T-helper 1 cell treated with Interleukin-12 subunit alpha and Interleukin-12 subunit beta and Interleukin-4 antibody, amounts not matched to agents 30 ng/mL and 1 ng/mL, for 36 hours (primary cell): ENCODE data around the gene ENOX1. TPM values are rescaled to one million over a fixed set of nuclear protein-coding genes. Genes with fewer than 3 reads are reported as not detected.

Experiments used
- intact Hi-C: fragments of 100-400 bp; cut with micrococcal nuclease; formaldehyde crosslinking; loops from one replicate; pipeline ENCODE4 v1.15.1; 2024
- total RNA-seq: library from RNA; stranded (reverse); gene quantifications from 2 replicates; pipeline ENCODE4 v1.2.3, GENCODE V29; 2022

ENOX1 gene
- total RNA-seq, 1 donor from 2014 or later = 0.20 TPM

DNA sequence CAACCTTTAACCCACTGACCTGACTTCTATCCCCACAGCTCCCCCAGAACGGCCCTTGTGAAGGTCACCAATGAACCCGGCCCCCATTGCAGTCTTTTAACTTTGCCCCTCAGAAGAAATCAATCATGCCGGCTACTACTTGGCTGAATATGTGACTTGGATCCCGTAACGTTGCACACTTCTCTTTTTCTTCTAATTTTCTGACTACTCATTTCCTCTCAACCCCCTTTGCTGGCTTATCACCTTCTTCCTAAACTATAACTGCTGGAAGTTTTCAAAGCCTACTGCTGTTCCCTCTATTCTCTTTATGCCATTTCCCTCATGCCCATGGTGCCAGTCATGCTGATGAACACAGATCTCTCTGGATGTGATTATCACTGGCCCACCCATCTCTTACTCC, 395.7 kb downstream of the ENOX1 start:
- intact Hi-C loops = no loop called here

- intact Hi-C loops = no loop called here
These were observed 396.2 kb downstream of the ENOX1 start for GRCh38 chr13:43390619-43391018.

GRCh38 chr13:43389983-43390382, 396.8 kb downstream of the ENOX1 start:
- intact Hi-C loops = no loop called here

DNA sequence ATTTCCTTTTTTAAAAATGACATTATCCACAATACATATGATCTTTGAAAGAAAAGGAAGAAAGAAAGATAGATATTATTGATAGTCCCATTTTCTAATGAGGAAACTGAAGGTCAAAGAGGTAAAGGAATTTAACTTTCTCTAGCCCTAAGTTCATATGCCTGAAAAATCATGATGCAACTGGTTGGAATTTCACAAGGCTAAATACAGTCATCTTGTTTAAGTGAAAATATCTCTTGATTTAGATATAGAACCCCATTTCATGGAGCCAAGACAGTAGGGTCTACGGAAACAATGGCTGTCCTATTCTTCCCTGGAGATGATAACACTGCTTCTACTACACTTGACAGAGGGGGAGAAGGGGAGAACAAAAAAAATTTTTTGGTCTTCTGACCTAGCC, 397.2 kb downstream of the ENOX1 start:
- intact Hi-C loops = no loop called here

- intact Hi-C loops = no loop called here
These were observed 398.3 kb downstream of the ENOX1 start for GRCh38 chr13:43388282-43389034.

DNA sequence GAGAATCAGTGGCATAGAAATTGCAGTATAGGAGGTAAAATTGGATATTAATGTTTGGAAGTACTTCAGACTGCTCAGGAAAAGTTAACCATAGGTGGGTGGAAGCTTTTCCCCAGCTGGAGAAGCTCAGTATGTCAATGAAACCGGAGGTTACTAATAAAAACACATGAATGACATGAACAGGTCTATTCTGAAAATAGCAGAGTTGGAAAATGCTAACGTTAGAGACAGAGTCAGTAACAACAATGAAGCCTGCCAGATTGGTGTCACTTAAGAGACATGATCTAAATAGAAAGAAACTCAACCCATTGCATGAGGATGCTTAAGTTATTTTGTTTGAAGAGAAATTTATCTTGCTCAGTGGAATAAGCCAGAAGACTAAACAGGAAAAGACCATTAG, 398.9 kb downstream of the ENOX1 start:
- intact Hi-C loops = no loop called here

GRCh38 chr13:43383498-43384165, 403.1 kb downstream of the ENOX1 start:
- intact Hi-C loops = no loop called here

DNA sequence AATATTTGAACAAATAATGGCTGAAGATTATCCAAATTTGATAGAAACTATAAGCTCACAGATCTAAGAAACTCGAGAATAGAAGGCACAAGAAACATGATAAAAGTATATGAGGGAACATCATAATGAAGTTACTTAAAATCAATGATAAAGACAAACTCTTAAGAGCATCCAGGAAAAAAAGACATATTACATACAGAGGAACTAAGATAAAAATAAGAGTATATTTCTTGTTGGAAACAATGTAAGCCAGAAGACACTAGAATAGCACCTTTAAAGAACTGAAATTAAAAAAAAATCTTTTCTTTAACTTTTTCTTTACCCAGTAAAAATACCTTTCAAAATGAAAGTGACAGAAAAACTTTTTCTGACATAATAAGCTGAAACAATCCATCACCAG, 407.0 kb downstream of the ENOX1 start:
- intact Hi-C loops = no loop called here

DNA sequence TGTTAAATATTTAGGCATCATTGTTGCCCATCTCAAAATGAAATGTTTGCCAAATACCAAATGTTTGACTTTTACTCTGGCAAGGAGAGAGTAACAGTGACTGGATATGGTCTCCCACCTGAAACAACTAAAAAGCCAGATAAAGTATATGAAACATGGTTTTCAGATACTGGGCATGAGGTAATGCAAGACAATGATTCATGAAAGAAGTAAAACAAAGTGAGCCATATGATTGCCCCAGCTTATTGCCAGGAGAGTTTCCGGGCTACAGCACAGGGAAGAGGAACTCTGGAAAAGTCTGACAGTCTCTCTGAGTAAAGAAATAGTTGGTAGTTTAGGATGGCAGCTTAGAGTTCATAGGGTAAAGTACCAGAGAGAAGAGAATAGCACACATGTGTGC, 408.8 kb downstream of the ENOX1 start:
- intact Hi-C loops = no loop called here

DNA sequence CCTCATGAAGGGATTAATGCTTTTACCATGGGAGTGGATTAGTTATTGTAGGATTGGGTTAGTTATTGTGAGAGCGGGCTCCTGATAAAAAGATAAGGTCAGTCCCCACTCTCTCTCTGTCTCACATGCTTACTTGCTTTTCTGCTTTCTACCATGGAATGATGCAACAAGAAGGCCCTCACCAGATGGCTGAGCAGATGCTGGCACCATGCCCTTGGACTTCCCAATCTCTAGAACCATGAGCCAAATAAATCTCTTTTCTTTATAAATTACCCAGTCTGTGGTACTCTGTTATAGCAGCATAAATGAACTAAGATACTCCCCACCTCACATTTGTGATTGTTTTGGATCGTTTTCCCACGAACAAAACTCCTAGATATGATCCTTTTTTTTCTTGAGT, 409.6 kb downstream of the ENOX1 start:
- intact Hi-C loops = no loop called here

GRCh38 chr13:43376596-43376995, 410.2 kb downstream of the ENOX1 start:
- intact Hi-C loops = no loop called here

GRCh38 chr13:43375797-43376465, 410.8 kb downstream of the ENOX1 start:
- intact Hi-C loops = no loop called here

GRCh38 chr13:43374621-43375020, 412.2 kb downstream of the ENOX1 start:
- intact Hi-C loops = no loop called here

- intact Hi-C loops = no loop called here
These were observed 413.4 kb downstream of the ENOX1 start for GRCh38 chr13:43373400-43373799.

DNA sequence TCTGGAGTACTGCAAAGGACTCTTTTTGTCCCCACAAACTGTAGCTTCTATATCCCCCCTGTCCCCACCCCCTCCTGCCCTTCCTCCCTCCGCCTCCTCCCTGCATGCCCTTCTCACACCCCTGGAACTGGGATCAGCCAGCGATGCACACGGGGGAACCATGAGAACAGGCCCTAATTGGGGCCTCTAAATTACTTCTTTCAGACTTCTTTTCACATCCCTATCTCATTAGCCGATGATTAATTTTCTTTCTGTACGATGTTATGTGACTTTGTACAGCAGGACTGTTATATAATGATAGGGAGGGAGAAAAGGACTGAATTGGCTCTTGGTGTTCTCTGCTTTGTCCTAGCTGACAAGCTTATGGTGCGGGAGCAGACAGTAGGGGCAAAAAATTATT, 415.9 kb downstream of the ENOX1 start:
- intact Hi-C loops = no loop called here

GRCh38 chr13:43369319-43369718, 417.5 kb downstream of the ENOX1 start:
- intact Hi-C loops = no loop called here

- intact Hi-C loops = no loop called here
These were observed 418.8 kb downstream of the ENOX1 start for GRCh38 chr13:43368003-43368402.

DNA sequence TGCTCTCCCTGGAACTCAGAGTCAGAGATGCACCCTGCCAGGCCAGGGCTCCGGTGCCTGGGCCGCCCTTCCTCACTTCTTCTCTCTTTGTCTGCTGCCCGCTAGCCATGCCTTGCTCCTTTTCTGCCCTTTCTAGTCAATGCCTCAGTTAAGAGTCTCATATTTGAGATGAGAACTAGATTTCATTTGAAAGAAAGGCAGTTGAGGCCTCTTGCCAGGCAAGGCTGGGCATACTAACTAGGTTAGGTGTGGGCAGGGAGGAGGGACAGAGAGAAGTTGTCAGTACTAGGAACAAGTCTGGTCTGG, 421.8 kb downstream of the ENOX1 start:
- intact Hi-C loops = no loop called here

GRCh38 chr13:43364210-43365038, 422.3 kb downstream of the ENOX1 start:
- intact Hi-C loops = no loop called here

DNA sequence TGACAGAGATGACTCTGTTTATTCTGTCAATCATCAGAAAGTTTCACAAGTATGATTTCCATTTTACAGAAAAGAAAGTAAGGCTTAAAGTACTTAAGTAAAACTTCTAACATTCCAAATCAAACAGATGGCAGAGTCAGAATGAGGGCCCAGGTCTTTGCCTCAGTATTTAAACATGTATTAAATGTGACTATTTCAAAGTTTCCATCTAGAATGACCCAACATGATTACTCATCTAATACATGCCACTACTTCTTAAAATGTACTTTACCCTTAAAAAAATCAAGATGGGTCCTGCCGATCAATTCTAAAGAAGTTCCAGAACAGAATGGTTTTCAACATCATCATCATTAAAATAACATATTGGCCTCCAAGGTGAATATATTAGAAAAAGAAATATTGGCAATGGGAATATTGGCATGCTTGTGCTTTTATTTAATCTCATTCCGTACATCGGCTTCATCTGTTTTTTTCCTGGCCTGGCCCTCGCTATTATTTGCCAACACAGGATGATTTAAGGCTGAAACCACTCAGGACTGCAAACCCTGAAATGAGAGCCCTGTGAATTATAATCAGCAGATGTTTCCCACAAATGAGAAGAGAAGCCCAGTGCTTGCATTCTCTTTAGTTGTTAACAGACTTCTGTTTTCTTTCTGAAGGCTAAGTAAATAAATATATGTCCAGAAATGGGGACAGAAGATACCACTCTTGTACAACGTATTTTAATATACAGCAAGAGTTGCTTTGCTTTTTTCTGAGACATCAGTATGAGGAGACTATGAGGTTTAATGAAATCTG, 423.4 kb downstream of the ENOX1 start:
- intact Hi-C loops = no loop called here

GRCh38 chr13:43362556-43362955, 424.2 kb downstream of the ENOX1 start:
- intact Hi-C loops = no loop called here
